Gastroesophageal sphincter (tissue), 4 donors: ENCODE data around the gene DOCK9. TPM values are rescaled to one million over a fixed set of nuclear protein-coding genes. Genes with fewer than 3 reads are reported as not detected.

Experiments
- ATAC-seq: fragments of 150-250 bp; one replicate; pipeline ENCODE4 v1.9.1; 2016; ENCODE audit warnings: mild to moderate bottlenecking, moderate library complexity
- H3K27ac ChIP-seq, 4 donors: fragments of 200-600 bp; sonication (generic) in 3 of 4; 1 replicate in 3 of 4; 2 replicates in 1 of 4; pipeline ENCODE4 v1.5.1; 2016 to 2019
- H3K27me3 ChIP-seq: fragments of 200-600 bp; sonication (generic); one replicate; pipeline ENCODE4 v1.5.1; 2019
- H3K36me3 ChIP-seq, 2 donors: fragments of 200-600 bp; sonication (generic); one replicate each; pipeline ENCODE4 v1.5.1; 2019; ENCODE audit warnings: control low read depth in 1 of 2
- H3K4me1 ChIP-seq, 3 donors: fragments of 200-600 bp; sonication (generic); 1 replicate in 2 of 3; 2 replicates in 1 of 3; pipeline ENCODE4 v1.5.1; 2016 to 2019; ENCODE audit warnings: control low read depth in 2 of 3
- H3K4me3 ChIP-seq, 2 donors: fragments of 200-600 bp; sonication (generic); one replicate each; pipeline ENCODE4 v1.5.1; 2019; ENCODE audit warnings: mild to moderate bottlenecking in 1 of 2, moderate library complexity in 1 of 2
- H3K9me3 ChIP-seq, 3 donors: fragments of 200-600 bp; sonication (generic); one replicate each; pipeline ENCODE4 v1.5.1; 2017 to 2019; ENCODE audit warnings: control low read depth in 2 of 3
- EP300 ChIP-seq: sonication (generic); formaldehyde crosslinking; IDR thresholded peaks from one replicate; pipeline ENCODE4 v1.6.1; 2017; ENCODE audit warnings: antibody characterized with exemption, mild to moderate bottlenecking
- POLR2A ChIP-seq, 2 donors: fragments of 450-650 bp; IDR thresholded peaks; one replicate each; pipeline ENCODE4 v1.6.1; 2017; ENCODE audit warnings: antibody characterized with exemption in 2 of 2, mild to moderate bottlenecking in 2 of 2, moderate library complexity in 1 of 2
- POLR2AphosphoS5 ChIP-seq: sonication (generic); formaldehyde crosslinking; IDR thresholded peaks from one replicate; pipeline ENCODE4 v1.6.1; 2017; ENCODE audit warnings: antibody characterized with exemption
- WGBS, 2 donors: methylation state at CpG; one replicate each; pipeline ENCODE4 v1.1.5; 2018; ENCODE audit warnings: low coverage in 1 of 2; 5-methylcytosine and 5-hydroxymethylcytosine counted together
- total RNA-seq, 4 donors: library from RNA; depleted of rRNA; stranded (reverse); fragments of >200 nt; gene quantifications; one replicate each; pipeline ENCODE4 v1.1.0, GENCODE V29; 2016
- TF ChIP-seq, protein P1 (sequence below), 4 experiments: fragments of 200-600 bp in 2 of 4; fragments of 450-650 bp in 2 of 4; sonication (generic) in 1 of 4; IDR thresholded peaks; one replicate each; pipeline ENCODE4 v1.5.1; 2017 to 2019; ENCODE audit warnings: antibody characterized with exemption in 4 of 4, mild to moderate bottlenecking in 2 of 4, moderate library complexity in 2 of 4

DOCK9 gene
- total RNA-seq, 4 donors from 2014 or later = 84.1 to 203 (median 150) TPM

GRCh38 chr13:98801626-98802418 is 176.0 kb downstream of the DOCK9 start:
- 35 to 53% methylated on average over 5 to 6 of the region's 10 CpGs for WGBS, 2 donors
- TF ChIP-seq EP300 = no peak
- peak; percentile 42 for ATAC-seq
- Histone ChIP-seq H3K27ac (peak overlapping the region in 2 of 4 donors; percentile 27 to 41), H3K4me1 (peaks cover 0 to 8% (median 0%) of the 10 kb centered on the region in 3 donors), H3K4me3 (no peak overlapping the region), H3K27me3 (no peaks in the 10 kb centered on the region), H3K36me3 (peaks cover 0 to 91% of the 10 kb centered on the region in 2 donors), H3K9me3 (no peaks in the 10 kb centered on the region)

DNA sequence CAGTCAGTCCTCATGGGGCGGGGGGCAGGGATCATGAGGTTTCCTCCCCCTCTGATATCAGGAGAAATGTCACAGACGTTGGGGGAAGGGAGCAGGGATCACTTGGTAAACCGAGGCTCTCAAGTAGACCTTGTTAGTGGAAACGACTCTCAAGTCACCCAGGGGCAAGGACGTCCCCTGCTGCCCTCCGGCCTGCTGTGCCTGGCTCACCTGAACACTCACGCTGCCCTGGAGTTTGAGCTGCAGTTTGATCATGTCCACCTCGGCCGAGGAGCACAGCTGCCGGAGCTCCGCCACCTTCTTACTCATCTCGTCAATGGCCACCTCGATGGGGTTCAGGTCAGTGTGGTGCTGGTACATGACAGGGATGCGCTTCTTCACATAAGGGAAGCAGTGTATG is 177.8 kb downstream of the DOCK9 start:
- Histone ChIP-seq H3K36me3 (peaks cover 0 to 91% of the 10 kb centered on the region in 2 donors), H3K27me3 (no peaks in the 10 kb centered on the region), H3K27ac (no peak overlapping the region), H3K4me3 (no peak overlapping the region), H3K4me1 (peaks cover 0 to 8% (median 0%) of the 10 kb centered on the region in 3 donors), H3K9me3 (no peaks in the 10 kb centered on the region)
- TF ChIP-seq POLR2A (IDR thresholded peaks at IDR 0.05) (no peak), POLR2AphosphoS5 (no peak), EP300 (no peak)
- TF ChIP-seq, protein P1, sequence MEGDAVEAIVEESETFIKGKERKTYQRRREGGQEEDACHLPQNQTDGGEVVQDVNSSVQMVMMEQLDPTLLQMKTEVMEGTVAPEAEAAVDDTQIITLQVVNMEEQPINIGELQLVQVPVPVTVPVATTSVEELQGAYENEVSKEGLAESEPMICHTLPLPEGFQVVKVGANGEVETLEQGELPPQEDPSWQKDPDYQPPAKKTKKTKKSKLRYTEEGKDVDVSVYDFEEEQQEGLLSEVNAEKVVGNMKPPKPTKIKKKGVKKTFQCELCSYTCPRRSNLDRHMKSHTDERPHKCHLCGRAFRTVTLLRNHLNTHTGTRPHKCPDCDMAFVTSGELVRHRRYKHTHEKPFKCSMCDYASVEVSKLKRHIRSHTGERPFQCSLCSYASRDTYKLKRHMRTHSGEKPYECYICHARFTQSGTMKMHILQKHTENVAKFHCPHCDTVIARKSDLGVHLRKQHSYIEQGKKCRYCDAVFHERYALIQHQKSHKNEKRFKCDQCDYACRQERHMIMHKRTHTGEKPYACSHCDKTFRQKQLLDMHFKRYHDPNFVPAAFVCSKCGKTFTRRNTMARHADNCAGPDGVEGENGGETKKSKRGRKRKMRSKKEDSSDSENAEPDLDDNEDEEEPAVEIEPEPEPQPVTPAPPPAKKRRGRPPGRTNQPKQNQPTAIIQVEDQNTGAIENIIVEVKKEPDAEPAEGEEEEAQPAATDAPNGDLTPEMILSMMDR (IDR thresholded peaks at IDR 0.05) = no peak
- ATAC-seq = no peak
- WGBS, 2 donors = 100% methylated on average over 1 of the region's 14 CpGs; no CpG with 5 or more reads in 1 of the 2 donors

DNA sequence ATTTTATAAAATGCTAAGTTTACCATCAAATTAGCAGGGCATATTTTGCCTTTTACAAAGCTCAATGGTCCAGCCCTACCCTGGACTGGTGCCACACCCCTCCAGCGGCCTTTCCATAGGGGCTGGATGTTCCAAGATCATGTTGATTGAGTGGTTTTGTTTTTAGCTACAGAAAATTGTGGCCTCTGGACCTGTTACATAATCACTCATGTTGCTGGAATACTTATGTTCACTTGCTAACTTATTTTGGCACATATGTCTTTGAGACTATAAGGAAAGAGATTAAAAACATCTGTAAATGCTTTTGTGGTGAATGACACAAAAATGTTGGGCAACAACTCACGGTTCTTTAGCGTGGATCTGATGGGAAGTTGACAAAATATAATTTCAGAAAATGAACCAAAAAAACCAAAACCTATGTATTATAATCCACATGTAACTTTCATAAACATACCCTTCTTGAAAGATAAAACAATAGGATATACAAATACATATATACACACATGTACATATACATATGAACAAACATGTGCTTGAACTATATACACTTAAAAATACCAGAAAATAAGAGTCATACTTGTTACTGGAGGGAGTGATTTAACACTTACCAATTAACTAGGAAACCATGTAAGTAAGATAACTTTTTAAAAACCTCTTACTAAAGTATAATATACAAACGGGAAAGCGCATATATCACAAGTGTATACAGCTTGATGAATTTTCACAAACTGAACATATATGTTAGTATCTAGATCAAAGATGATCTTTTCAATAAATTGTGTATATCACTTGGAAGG is 178.8 kb downstream of the DOCK9 start:
- H3K27me3 ChIP-seq = no peaks in the 10 kb centered on the region
- H3K9me3 ChIP-seq = no peaks in the 10 kb centered on the region
- no peak for TF ChIP-seq POLR2A (IDR thresholded peaks at IDR 0.05)
- no peak for TF ChIP-seq EP300
- TF ChIP-seq POLR2AphosphoS5 = no peak
- TF ChIP-seq, protein P1 (IDR thresholded peaks at IDR 0.05) = no peak
- H3K27ac ChIP-seq = no peak overlapping the region
- peaks cover 0 to 91% of the 10 kb centered on the region in 2 donors for H3K36me3 ChIP-seq
- WGBS, 2 donors = 65 to 72% methylated on average over 5 of the region's 5 CpGs
- no peak overlapping the region for H3K4me3 ChIP-seq
- no peak for ATAC-seq
- peaks cover 0 to 8% (median 0%) of the 10 kb centered on the region in 3 donors for H3K4me1 ChIP-seq

DNA sequence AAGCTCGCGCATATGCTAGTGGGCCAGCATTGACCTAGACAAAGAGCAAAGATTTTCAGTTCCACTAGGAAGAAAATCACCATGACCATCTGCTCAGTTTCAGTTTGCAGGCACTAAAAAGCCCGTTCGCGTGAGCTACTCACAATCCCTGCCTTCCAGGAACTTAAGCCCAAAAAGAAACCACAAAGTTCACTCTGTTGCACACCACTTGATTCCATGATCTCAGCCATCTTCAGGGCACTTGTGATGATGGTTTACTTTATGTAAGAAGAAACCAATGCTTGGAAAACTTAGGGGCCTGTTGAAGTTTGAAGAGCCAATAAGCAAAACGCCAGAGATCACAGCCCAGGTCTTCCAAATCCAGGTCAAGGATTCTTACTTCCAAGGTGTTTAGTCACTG is 180.4 kb downstream of the DOCK9 start:
- Histone ChIP-seq H3K4me1 (peaks cover 0 to 8% (median 0%) of the 10 kb centered on the region in 3 donors), H3K27me3 (no peaks in the 10 kb centered on the region), H3K27ac (no peak overlapping the region), H3K4me3 (no peak overlapping the region), H3K9me3 (no peaks in the 10 kb centered on the region), H3K36me3 (peaks cover 0 to 91% of the 10 kb centered on the region in 2 donors)
- no peak for ATAC-seq
- 77 to 96% methylated on average over 4 to 6 of the region's 6 CpGs for WGBS, 2 donors
- TF ChIP-seq POLR2A (IDR thresholded peaks at IDR 0.05) = no peak
- TF ChIP-seq, protein P1 (IDR thresholded peaks at IDR 0.05) = no peak
- TF ChIP-seq EP300 = no peak
- TF ChIP-seq POLR2AphosphoS5 = no peak

GRCh38 chr13:98796798-98797197 is 181.1 kb downstream of the DOCK9 start:
- Histone ChIP-seq H3K27me3 (no peaks in the 10 kb centered on the region), H3K9me3 (no peaks in the 10 kb centered on the region), H3K4me1 (peaks cover 0 to 2% (median 0%) of the 10 kb centered on the region in 3 donors), H3K27ac (no peak overlapping the region), H3K36me3 (peaks cover 0 to 91% of the 10 kb centered on the region in 2 donors), H3K4me3 (no peak overlapping the region)
- 80% methylated on average over 1 to 8 of the region's 10 CpGs for WGBS, 2 donors
- no peak for ATAC-seq
- no peak for TF ChIP-seq EP300
- TF ChIP-seq, protein P1 (IDR thresholded peaks at IDR 0.05) = no peak
- TF ChIP-seq POLR2A (IDR thresholded peaks at IDR 0.05) = no peak
- TF ChIP-seq POLR2AphosphoS5 = no peak
